Measurements from ENCODE around the gene RGS14.

The RGS14 gene

DNA sequence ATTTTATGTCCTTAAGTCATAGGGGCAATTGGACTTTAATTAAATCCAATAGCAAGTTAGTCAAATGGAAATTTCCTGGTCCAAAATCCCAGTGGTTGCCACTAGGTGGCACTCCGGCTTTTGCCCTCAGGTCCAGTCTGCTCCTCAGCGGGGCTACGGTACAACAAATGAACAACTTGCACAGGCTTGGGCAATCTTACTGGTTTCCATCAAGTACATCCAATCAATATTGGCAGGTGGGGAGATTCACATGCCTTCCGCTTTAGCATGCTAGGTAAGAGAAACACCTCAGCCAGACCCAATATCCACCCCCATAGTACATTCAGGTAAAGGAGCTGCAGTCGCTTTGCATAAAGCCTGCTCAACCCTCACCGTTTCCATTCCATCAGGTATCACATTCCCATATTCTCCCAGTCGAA, 39.8 kb upstream of the RGS14 start:
- no peak overlapping the region for H3K27ac ChIP-seq
- TF ChIP-seq ZFX (IDR thresholded peaks at IDR 0.05) = no peak
- TF ChIP-seq, protein P1, sequence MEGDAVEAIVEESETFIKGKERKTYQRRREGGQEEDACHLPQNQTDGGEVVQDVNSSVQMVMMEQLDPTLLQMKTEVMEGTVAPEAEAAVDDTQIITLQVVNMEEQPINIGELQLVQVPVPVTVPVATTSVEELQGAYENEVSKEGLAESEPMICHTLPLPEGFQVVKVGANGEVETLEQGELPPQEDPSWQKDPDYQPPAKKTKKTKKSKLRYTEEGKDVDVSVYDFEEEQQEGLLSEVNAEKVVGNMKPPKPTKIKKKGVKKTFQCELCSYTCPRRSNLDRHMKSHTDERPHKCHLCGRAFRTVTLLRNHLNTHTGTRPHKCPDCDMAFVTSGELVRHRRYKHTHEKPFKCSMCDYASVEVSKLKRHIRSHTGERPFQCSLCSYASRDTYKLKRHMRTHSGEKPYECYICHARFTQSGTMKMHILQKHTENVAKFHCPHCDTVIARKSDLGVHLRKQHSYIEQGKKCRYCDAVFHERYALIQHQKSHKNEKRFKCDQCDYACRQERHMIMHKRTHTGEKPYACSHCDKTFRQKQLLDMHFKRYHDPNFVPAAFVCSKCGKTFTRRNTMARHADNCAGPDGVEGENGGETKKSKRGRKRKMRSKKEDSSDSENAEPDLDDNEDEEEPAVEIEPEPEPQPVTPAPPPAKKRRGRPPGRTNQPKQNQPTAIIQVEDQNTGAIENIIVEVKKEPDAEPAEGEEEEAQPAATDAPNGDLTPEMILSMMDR (conservative IDR thresholded peaks at IDR 0.05) = peak; percentile 99

DNA sequence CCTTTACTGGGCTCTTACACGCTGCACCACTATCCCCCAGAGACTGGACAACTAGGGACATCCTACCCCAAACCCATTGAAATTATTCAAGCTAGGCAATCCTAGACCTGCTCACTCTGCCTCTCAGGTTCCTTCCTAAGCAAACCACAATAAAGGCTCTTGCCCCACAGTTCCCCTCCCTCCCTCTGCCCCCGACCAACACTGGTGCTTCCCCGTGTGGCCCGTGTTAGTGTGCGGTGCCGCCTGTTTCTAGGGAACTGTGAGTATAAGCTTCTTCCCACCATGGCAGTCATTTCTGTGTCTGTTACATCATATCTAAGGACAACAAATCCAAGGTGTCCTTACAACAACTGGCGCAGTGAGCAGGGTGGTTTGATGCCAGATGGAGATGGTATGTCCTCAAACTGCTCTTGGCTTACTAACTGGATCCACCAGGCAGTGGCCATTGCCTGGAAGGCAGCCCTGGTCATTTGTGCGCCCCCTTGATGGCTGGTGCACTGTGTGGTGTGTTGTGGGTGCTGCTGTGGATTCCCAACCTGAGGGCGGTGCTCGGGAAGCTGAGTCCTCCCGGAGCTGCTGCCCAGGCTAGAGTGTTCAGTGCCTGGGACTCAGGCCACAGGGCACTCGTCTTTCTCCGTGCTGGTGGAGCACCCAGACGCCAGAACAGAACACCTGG, 37.7 kb upstream of the RGS14 start:
- H3K27ac ChIP-seq = no peak overlapping the region
- TF ChIP-seq ZFX (IDR thresholded peaks at IDR 0.05) = no peak
- TF ChIP-seq, protein P1 (conservative IDR thresholded peaks at IDR 0.05) = no peak

DNA sequence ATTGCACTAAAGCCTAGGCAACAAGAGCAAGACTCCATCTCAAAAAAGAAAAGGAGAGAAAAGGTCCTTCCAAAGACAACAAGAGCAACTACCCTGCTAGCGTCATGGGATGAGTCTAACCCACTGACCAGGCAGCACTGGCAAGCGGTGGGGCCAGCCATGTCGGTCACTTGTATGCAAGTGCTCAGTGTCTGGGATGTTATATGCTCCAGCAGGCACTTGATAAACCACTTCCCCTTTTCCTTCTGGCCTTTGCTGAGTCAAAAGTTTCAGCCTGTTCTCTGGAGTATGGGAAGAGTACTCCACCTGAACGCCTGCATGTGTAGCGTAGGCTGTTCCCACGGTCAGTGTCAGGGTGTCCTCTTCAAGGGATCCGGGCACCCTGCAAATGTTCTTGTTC, 36.8 kb upstream of the RGS14 start:
- H3K27ac ChIP-seq = no peak overlapping the region
- TF ChIP-seq ZFX (IDR thresholded peaks at IDR 0.05) = no peak
- TF ChIP-seq, protein P1 (conservative IDR thresholded peaks at IDR 0.05) = no peak

DNA sequence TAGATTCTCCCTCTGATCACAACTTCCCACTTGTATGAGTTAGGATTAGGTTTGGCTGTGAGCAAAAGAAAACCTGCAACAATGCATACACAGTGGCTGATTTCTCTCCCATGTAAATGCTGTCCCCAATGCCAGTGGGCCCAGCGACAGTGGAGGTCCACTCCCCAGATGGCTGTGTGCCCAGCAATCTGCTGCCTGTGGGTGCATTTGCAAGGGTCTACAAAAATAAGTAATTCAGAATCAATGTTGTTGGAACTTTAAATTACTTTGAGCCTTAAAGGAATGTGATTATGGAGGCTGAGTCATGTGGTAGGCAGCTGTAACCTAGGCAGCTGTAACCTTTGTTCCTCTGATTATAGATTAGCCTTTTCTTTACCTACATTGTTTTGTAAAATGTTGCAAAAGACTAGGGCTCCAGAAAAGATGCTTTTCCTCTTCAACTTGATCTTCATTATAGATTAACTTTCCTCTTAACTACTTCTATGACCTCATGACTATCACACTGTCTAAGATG, 31.8 kb upstream of the RGS14 start:
- no peak overlapping the region for H3K27ac ChIP-seq
- TF ChIP-seq, protein P1 (conservative IDR thresholded peaks at IDR 0.05) = no peak
- no peak for TF ChIP-seq ZFX (IDR thresholded peaks at IDR 0.05)

DNA sequence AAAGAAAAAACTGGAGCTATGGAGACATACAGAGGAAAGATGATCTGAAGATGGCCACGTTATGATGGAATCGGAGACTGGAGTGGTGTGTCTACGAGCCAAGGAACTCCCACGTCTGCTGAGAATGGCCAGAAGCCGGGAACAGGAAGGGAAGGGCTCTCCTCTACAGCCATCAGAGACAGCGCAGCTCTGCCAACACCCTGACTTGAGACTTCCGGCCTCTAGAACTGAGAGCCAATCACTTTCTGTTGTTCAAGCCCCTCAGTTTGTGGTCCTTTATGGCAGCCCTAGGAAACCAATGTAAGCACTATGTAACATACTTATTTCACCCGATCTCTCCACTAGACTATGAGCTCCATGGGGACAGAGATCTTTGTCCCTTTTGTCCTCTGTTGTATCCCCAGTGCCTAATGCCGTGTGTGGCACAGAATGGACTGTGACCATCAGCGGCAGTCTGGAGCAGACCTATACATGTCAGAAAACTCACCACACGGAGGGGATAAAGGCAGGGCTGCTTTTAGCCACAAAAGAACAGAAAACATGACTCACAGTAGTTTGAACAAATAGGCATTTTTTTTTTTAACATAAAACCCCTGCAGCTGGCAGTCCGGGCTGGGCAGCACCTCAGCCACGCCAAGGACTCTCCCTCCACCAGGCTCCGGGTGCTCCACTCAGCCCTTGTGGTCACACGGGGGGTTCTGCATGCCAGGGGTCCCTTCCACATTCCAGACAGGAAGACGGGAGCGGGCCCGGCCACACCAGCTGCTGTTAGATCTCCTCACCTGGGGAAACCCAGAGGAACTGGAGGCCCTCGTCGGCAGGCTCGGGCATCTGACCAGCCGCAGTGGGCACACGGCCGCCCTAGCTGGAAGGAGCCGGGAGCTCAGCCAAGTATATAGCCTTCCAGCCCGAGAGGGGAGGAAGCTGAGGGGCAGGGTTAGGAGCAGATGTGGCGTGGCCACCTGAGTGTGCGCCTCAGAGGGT, 29.9 kb upstream of the RGS14 start:
- H3K27ac ChIP-seq = no peak overlapping the region
- TF ChIP-seq, protein P1 (conservative IDR thresholded peaks at IDR 0.05) = no peak
- TF ChIP-seq ZFX (IDR thresholded peaks at IDR 0.05) = no peak

DNA sequence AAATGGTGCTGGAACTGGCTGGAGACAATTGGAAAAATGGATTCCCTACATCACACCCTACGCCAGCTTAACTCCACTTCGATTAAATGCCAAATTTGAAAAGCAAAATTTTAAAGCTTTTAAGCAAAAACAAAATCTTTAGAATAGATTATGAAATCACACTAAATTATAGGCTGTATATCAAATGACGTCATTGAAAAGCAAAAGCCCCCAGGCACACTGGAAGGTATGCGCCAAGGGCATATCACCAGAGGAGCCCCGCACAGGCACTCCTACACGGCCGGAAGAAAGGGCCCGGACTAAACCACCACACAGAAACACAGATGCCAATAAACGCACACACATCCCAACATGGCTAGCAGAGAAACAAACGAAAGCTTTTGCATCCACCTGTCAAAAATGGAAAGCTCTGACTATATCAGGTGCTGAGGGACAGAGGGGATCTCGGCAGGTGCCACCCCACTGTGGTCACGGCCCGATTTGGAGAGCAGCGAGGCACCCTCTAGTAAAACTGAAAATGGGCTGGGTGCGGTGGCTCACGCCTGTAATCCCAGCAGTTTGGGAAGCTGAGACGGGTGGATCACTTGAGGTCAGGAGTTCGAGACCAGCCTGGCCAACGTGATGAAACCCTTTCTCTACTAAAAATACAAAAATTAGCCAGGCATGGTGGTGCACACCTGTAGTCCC, 29.0 kb upstream of the RGS14 start:
- no peak overlapping the region for H3K27ac ChIP-seq
- TF ChIP-seq, protein P1 (conservative IDR thresholded peaks at IDR 0.05) = no peak
- TF ChIP-seq ZFX (IDR thresholded peaks at IDR 0.05) = no peak

All from C4-2B (cell line).